ENCODE measurements around the gene SUMF1. TPM values are rescaled to one million over a fixed set of nuclear protein-coding genes. Genes with fewer than 3 reads are reported as not detected.
A peak's percentile ranks its signal among the peaks of the same experiment; 100 is the strongest.

Gene SUMF1
- polyA plus RNA-seq, 3 donors, result 49.2 to 52.5 (median 50.2) TPM

DNA sequence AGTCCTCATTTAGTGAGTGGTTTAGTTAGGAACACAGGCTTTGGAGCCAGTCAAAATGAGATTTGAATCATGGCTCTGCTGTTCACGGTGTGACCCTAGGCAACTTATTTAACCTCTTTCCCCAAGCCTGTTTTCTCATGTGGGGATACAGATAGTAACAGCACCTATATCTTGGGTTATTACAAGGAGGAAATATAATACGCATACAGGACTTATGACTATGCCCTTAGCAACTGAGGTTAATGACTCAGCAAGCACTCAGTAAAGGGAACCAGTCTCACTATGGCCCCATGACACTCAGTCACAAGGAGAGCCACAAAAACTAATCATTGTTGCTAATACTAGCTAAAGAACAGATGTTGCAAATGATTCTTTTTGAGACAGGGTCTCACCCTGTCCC lies 45.9 kb downstream of the SUMF1 start:
- DNase-seq, result no peak

DNA sequence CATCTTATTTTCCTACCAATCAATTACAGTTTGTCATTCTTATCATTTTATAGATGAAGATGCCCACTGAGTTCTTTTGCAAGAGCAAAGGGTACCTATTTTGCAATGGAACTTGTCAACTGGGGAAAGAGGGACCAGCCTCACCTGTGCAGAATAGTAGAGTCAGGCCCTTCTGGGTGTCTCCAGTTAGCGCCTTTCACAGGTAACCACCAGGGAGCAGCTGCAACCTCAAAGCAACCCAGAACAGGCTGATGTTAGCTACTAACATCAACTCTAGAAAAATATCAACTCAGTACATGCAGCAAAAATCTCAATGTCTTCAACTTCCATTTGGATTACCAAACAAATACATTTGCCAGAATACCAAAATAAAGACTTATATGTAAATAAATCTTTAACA lies 47.1 kb downstream of the SUMF1 start:
- DNase-seq, result no peak

DNA sequence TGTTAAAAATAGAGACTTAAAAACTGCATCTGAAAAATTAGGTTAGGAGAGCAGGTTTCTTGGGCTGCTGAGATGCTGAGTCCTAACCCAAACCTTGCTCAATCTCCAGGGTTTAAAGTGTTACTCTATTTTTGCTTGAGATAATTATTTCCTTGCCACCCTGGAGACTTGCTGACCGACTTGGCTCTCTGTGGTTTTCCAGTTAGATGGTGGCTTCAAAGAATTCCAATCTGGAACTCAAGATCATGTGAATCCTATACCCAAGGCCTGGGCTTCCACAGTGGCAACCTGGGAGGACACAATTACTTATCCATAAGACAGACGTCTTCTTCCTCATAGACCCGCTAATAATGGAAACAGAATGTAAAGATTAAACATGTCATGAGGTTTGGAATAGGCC lies 47.7 kb downstream of the SUMF1 start:
- no peak for DNase-seq

GRCh38 chr3:4418156-4418555 lies 48.9 kb downstream of the SUMF1 start:
- no peak for DNase-seq

DNA sequence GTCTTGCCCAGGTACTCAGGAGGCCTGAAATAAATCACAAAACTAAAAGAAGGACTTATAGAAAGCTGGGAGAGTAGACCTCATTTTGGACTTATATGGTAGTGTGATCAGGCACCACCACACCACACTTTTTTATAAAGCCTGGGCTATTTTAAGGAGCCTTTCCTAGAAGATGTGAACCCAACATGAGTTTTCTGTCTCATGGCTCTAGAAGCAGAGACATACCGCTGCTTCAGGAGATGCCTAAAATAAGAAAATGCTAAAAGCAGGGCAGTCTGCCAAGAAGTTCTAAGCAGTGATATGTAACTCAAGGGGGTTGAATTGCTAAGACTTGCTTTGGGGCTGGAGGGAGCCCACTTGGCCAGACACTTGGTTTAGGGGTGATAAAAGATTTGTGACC lies 49.6 kb downstream of the SUMF1 start:
- DNase-seq, result no peak

- DNase-seq, result no peak
Observed at GRCh38 chr3:4416961-4417360, 50.1 kb downstream of the SUMF1 start.

- no peak for DNase-seq
Observed at GRCh38 chr3:4416427-4416945, 50.6 kb downstream of the SUMF1 start.

- no peak for DNase-seq
Observed at GRCh38 chr3:4413467-4413866, 53.6 kb downstream of the SUMF1 start.

GRCh38 chr3:4411833-4412232 lies 55.2 kb downstream of the SUMF1 start:
- DNase-seq, result no peak

- no peak for DNase-seq
Observed at GRCh38 chr3:4411236-4411635, 55.8 kb downstream of the SUMF1 start.

DNA sequence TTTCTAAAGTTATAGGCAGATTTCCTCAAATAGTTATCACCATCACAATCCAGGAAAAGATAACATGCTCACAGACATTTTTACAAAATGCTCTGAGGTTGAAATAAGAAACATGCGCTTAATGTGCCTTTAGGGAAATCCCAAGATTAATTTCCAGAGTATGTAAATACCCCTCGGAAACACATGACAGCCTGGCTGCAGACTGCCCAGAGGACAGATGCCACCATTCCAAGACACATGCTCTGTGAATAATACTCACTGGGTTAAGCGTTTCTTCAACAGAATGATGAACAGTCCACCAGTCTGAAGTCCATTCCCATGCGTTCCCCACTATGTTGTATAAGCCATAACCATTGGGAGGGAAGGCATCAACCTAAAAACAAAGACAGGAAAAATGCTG lies 56.5 kb downstream of the SUMF1 start:
- no peak for DNase-seq

GRCh38 chr3:4409971-4410573 lies 57.0 kb downstream of the SUMF1 start:
- DNase-seq, result no peak

DNA sequence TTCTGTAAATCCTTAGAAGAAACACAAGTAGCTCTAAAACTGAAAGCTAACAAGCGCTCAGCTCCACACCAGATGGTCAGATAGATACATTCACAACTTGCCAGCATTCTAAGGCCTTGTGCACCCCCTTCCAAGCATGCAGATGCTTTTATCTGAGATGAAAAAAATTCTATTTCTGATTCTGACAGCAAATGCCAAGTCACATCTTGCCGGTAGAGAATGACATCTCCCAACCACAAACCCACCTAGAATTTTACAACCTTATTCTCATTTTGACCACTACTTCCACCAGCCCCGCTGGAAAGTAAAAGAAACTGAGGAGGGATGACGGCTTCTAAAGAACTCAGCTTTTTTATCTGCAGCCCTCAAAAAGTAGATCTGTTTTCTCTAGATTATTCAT lies 57.7 kb downstream of the SUMF1 start:
- DNase-seq, result no peak

DNA sequence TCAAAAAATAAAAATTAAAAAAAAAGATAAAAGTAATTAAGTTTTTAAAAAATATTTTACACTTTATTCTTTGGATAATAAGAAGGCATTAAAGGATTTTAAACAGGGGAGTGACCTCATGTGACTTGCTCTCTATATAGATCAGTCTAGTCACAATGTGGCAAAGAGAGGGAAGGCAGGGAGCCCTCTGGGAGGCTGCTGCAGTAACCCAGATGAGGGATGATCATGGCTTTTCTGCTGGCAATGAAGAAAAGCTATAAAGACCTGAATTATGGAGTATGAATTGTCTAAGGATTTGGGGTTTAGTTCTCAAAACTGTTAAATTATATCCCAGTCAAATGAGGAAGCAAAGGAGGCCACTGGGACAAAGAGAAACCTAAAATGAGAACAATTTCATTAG lies 58.1 kb downstream of the SUMF1 start:
- no peak for DNase-seq

DNA sequence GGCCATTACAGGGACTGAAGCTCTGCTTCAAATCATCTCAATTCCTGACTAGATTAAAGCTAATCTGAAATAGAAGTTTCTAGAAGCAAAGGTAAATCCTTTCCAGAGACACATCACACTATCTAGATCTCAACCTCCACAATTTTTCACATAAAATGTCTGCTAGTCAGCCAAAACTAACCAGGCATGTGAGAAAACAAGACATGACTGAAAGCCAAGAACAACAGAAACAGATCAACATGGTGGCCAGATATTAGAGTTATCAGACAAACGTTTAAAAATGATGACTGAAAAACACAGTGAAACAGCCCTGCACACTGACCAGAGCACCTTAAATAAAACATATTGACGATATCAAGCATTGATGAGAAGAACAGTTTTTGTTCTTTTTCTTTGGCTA lies 59.1 kb downstream of the SUMF1 start:
- no peak for DNase-seq

- DNase-seq, result peak; percentile 38
Observed at GRCh38 chr3:4406746-4407568, 60.1 kb downstream of the SUMF1 start.

- no peak for DNase-seq
Observed at GRCh38 chr3:4404881-4405280, 62.2 kb downstream of the SUMF1 start.

GRCh38 chr3:4401441-4401840 lies 65.6 kb downstream of the SUMF1 start:
- DNase-seq, result no peak

DNA sequence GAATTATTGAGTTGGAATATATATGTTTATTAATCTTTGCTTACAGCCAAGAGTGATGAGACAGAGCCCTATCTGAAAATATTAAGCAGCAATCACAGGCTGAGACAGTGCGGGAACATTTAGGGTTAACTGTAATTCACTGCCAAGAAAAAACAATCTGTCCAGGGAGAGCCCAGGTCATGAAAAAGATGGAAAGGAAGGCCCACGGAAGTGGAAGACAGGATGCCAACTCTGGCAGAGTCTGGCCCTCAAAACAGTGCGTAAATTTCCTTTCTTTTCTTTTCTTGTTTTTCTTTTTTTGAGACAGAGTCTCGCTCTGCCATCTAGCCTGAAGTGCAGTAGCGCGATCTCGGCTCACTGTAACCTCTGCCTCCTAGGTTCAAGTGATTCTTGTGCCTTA lies 67.6 kb downstream of the SUMF1 start:
- no peak for DNase-seq

DNA sequence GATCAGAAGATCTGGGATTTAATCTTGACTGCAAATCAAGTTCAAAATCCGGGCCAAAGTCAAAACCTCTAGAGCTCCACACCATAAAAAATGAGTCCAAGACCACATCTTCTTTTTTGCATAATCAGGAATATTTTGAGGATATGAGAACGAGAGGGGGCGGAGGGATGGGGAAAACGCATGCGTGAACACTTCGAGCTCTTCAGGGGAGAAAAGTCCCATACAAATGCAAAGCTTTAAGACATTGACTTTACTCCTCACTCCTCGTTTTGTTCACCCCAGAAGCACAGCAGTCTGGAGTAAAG lies 68.2 kb downstream of the SUMF1 start:
- DNase-seq, result peak; percentile 57

GRCh38 chr3:4398120-4398940 lies 68.7 kb downstream of the SUMF1 start:
- no peak for DNase-seq

GRCh38 chr3:4397466-4397865 lies 69.6 kb downstream of the SUMF1 start:
- no peak for DNase-seq

DNA sequence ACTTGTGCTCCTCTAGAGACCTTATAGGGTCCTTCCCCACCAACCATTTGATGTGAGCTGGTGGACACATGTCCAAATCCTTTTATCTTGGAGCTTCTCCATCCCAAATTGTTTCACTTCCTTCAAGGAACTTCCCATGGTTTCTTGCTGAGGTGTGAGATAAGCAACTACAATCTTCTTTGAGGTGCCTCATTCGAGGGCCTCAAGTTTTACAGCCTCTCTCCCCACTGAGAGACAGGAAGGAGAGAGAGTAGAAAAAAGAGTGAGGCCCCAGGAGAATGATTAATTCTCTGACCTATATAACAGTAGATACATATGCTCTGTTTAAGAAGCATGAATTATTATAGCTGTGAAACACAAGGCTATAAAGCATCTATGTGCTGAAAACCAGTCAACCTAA lies 70.5 kb downstream of the SUMF1 start:
- DNase-seq, result no peak
